Measurements from ENCODE around the gene TTC39A.

The TTC39A gene

DNA sequence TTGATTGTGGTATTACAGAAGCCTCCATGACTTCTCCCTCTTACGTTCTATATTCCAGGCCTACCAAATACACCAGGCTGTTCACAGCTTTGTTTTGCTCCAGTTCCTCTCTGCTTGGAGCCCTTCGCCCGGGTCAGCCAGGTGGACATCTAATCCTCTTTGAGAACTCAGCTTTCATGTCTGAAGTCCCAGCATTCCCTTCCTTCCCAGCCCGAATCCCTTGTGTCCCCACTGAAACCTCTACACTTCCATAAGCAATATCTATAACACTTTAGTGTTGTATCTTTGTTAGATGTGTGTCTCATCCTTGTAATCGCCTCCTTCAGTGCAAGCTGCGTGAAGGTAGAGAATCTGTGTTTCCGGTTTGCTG, 92.3 kb downstream of the TTC39A start:
- TF ChIP-seq, protein P1, sequence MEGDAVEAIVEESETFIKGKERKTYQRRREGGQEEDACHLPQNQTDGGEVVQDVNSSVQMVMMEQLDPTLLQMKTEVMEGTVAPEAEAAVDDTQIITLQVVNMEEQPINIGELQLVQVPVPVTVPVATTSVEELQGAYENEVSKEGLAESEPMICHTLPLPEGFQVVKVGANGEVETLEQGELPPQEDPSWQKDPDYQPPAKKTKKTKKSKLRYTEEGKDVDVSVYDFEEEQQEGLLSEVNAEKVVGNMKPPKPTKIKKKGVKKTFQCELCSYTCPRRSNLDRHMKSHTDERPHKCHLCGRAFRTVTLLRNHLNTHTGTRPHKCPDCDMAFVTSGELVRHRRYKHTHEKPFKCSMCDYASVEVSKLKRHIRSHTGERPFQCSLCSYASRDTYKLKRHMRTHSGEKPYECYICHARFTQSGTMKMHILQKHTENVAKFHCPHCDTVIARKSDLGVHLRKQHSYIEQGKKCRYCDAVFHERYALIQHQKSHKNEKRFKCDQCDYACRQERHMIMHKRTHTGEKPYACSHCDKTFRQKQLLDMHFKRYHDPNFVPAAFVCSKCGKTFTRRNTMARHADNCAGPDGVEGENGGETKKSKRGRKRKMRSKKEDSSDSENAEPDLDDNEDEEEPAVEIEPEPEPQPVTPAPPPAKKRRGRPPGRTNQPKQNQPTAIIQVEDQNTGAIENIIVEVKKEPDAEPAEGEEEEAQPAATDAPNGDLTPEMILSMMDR (IDR thresholded peaks at IDR 0.05; ENCODE audit: control extremely low read depth, extremely low read depth, low read depth, missing control alignments), result no peak
- no peak for DNase-seq (ENCODE audit: extremely low spot score)
- ChIA-PET CTCF (interaction anchor here (0.7 to 2.0 kb wide), 5 partner anchors 9 to 869 kb away, joined by 3 to 7 read pairs (median 3); no protein-coding TSS in a partner anchor), POLR2A (no interaction called here)

DNA sequence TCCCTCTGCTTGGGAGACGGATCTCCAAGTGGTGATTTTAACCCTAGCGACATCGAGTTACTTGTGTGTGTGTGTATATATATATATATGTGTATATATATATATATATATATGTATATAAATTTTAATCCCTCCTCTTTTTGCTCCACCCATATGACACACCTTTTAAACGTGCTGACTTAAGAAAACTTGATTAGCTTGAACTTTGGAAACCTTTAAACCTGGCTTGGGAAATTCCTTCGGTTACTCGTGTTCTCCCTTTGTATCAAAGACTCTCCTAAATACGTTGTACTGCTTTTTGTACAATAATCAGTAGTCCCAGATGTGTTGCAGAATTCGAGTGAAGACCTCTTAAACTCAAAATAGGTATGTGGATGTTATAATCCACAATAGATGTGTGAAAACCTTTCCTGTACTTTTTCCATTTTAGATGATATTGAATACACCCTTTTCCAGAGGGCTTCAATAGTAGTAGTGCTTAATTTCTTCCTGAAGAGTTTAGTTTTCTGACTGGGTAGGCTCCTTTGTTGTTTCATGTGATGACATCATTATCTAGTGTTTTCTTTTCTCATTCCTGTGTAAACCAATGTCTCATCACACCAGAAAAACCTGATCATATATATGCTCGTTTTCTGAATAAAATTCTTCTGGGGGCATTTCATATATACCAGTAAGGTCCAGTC, 92.9 kb downstream of the TTC39A start:
- ChIA-PET POLR2A (no interaction called here), CTCF (interaction anchor here (0.7 to 2.0 kb wide), 4 partner anchors 48 to 869 kb away, joined by 3 to 7 read pairs (median 4); no protein-coding TSS in a partner anchor)
- no peak for DNase-seq (ENCODE audit: extremely low spot score)
- TF ChIP-seq, protein P1 (IDR thresholded peaks at IDR 0.05; ENCODE audit: control extremely low read depth, extremely low read depth, low read depth, missing control alignments), result no peak

All from GM10248 (cell line).